T follicular helper cell (primary cell): ENCODE data around the gene PROKR2.

Experiments used
- DNase-seq: peaks from one replicate; pipeline ENCODE4 v3.0.0-alpha.2; 2020; ENCODE audit warnings: low read depth
- total RNA-seq, 2 experiments: gene quantifications; one replicate each; lab custom pipeline; 2026; lab: John Stamatoyannopoulos, UW

Gene PROKR2
- total RNA-seq: 0 to 0.04 reads per million in 2 experiments

- no peak for DNase-seq
These were observed at the start of gene PROKR2 for GRCh38 chr20:5316188-5317158. PROKR2 (minus strand) TSS chr20:5316954; CDS start chr20:5314369, 2,585 bp downstream.

GRCh38 chr20:5364997-5365597 is 48.3 kb upstream of the PROKR2 start:
- DNase-seq: no peak

GRCh38 chr20:5364136-5364821 is 47.5 kb upstream of the PROKR2 start:
- no peak for DNase-seq

GRCh38 chr20:5362771-5363170 is 46.0 kb upstream of the PROKR2 start:
- DNase-seq: no peak

GRCh38 chr20:5361176-5361575 is 44.4 kb upstream of the PROKR2 start:
- no peak for DNase-seq

GRCh38 chr20:5357946-5358345 is 41.2 kb upstream of the PROKR2 start:
- DNase-seq: no peak

- DNase-seq: no peak
These were observed 40.2 kb upstream of the PROKR2 start for GRCh38 chr20:5356941-5357340.

GRCh38 chr20:5354901-5355300 is 38.1 kb upstream of the PROKR2 start:
- no peak for DNase-seq

GRCh38 chr20:5353624-5354496 is 37.1 kb upstream of the PROKR2 start:
- no peak for DNase-seq

GRCh38 chr20:5349448-5349847 is 32.7 kb upstream of the PROKR2 start:
- no peak for DNase-seq

GRCh38 chr20:5342021-5342420 is 25.3 kb upstream of the PROKR2 start:
- DNase-seq: no peak

GRCh38 chr20:5331340-5331739 is 14.6 kb upstream of the PROKR2 start:
- no peak for DNase-seq

- DNase-seq: no peak
These were observed 11.5 kb upstream of the PROKR2 start for GRCh38 chr20:5328268-5328667.

- DNase-seq: no peak
These were observed 10.6 kb upstream of the PROKR2 start for GRCh38 chr20:5327356-5327755.

GRCh38 chr20:5315807-5316187 is 957 bp downstream of the PROKR2 start:
- DNase-seq: no peak

GRCh38 chr20:5313916-5314315 is 2.8 kb downstream of the PROKR2 start:
- DNase-seq: no peak

GRCh38 chr20:5312518-5312917 is 4.2 kb downstream of the PROKR2 start:
- no peak for DNase-seq

GRCh38 chr20:5309971-5310370 is 6.8 kb downstream of the PROKR2 start:
- no peak for DNase-seq

GRCh38 chr20:5298811-5299210 is 17.9 kb downstream of the PROKR2 start:
- DNase-seq: no peak

- no peak for DNase-seq
These were observed 19.3 kb downstream of the PROKR2 start for GRCh38 chr20:5297280-5298004.

- no peak for DNase-seq
These were observed 26.2 kb downstream of the PROKR2 start for GRCh38 chr20:5290596-5290995.
